H1 (cell line): ENCODE data around the gene CSRP1. TPM values are rescaled to one million over a fixed set of nuclear protein-coding genes. Genes with fewer than 3 reads are reported as not detected.

Experiments used
- CTCF ChIA-PET: fragments of 300-600 bp; sonication (Branson Sonifier 250); formaldehyde crosslinking; loops from one replicate; lab custom pipeline; 2021; ENCODE audit not compliant: partially characterized antibody; lab: Charles Lee
- POLR2A ChIA-PET: fragments of 300-600 bp; sonication (Branson Sonifier 250); formaldehyde crosslinking; loops from one replicate; lab custom pipeline; 2021; ENCODE audit warnings: inconsistent platforms; ENCODE audit not compliant: partially characterized antibody; lab: Charles Lee
- DNase-seq, 2 experiments: peaks; one replicate each; pipeline versions ENCODE4 v3.0.0 to v3.0.0-alpha.2; 2010 to 2022; ENCODE audit warnings: low spot score in 2 of 2, low read depth in 1 of 2, mixed read lengths in 1 of 2
- FAIRE-seq: peaks from 2 replicates; lab custom pipeline; 2011; peaks lifted over from hg19 to GRCh38; lab: Jason Lieb, UNC
- H2AFZ ChIP-seq: 2 replicates; pipeline ENCODE4 v1.8.1; 2012; ENCODE audit warnings: low read length, inconsistent platforms
- H2AK5ac ChIP-seq: 2 replicates; pipeline ENCODE4 v1.6.1; 2013; ENCODE audit warnings: low read depth, low read length
- H2BK120ac ChIP-seq: replicated peaks from 2 replicates; pipeline ENCODE3; 2013; ENCODE audit warnings: low read depth, low read length, inconsistent platforms
- H2BK12ac ChIP-seq: 2 replicates; pipeline ENCODE4 v1.6.1; 2013; ENCODE audit warnings: low read depth, low read length
- H2BK15ac ChIP-seq: 2 replicates; pipeline ENCODE4 v1.6.1; 2013; ENCODE audit warnings: low read length
- H2BK20ac ChIP-seq: 2 replicates; pipeline ENCODE4 v1.6.1; 2013; ENCODE audit warnings: low read length
- H2BK5ac ChIP-seq: 2 replicates; pipeline ENCODE4 v1.6.1; 2013; ENCODE audit warnings: low read depth, low read length
- H3K14ac ChIP-seq: 2 replicates; pipeline ENCODE4 v1.6.1; 2013; ENCODE audit warnings: inconsistent platforms; ENCODE audit not compliant: insufficient read length
- H3K18ac ChIP-seq: 2 replicates; pipeline ENCODE4 v1.6.1; 2013; ENCODE audit warnings: low read length; ENCODE audit errors: extremely low read depth
- H3K23ac ChIP-seq: 2 replicates; pipeline ENCODE4 v1.6.1; 2013; ENCODE audit warnings: inconsistent platforms; ENCODE audit not compliant: insufficient read length
- H3K23me2 ChIP-seq: 2 replicates; pipeline ENCODE4 v1.6.1; 2013; ENCODE audit warnings: low read depth, low read length
- H3K27ac ChIP-seq: 2 replicates; pipeline ENCODE4 v1.6.1; 2011; ENCODE audit warnings: low read depth, low read length, inconsistent platforms
- H3K27me3 ChIP-seq, 4 experiments: replicated peaks in 1 of 4; 1 replicate in 1 of 4; 2 replicates in 3 of 4; pipeline versions ENCODE4 v1.6.1 to v1.8.1; 2011 to 2013; ENCODE audit warnings: low read length in 3 of 4, mild to moderate bottlenecking in 3 of 4, inconsistent platforms in 2 of 4, mixed read lengths in 2 of 4, moderate library complexity in 1 of 4; ENCODE audit not compliant: control insufficient read depth in 3 of 4, insufficient read depth in 3 of 4; ENCODE audit errors: extremely low read depth in 1 of 4
- H3K36me3 ChIP-seq, 4 experiments: 2 replicates each; pipeline versions ENCODE4 v1.6.1 to v1.8.1; 2011 to 2013; ENCODE audit warnings: mild to moderate bottlenecking in 4 of 4, low read length in 3 of 4, moderate library complexity in 2 of 4, control low read depth in 1 of 4, inconsistent platforms in 1 of 4; ENCODE audit not compliant: insufficient read depth in 4 of 4, control insufficient read depth in 2 of 4
- H3K4ac ChIP-seq: replicated peaks from 2 replicates; pipeline ENCODE3; 2013; ENCODE audit warnings: low read length, low read depth, mixed read lengths, inconsistent platforms; ENCODE audit not compliant: insufficient read length
- H3K4me1 ChIP-seq, 4 experiments: replicated peaks in 1 of 4; 1 replicate in 1 of 4; 2 replicates in 3 of 4; pipeline versions ENCODE4 v1.6.1 to v1.8.1; 2011 to 2013; ENCODE audit warnings: low read length in 3 of 4, inconsistent platforms in 2 of 4, mixed read lengths in 1 of 4; ENCODE audit not compliant: insufficient read depth in 4 of 4, control insufficient read depth in 3 of 4
- H3K4me2 ChIP-seq, 2 experiments: 2 replicates each; pipeline versions ENCODE4 v1.6.1 to v1.8.1; 2011 to 2013; ENCODE audit warnings: low read depth in 2 of 2, low read length in 2 of 2, control low read depth in 1 of 2, inconsistent platforms in 1 of 2, mild to moderate bottlenecking in 1 of 2; ENCODE audit not compliant: insufficient read depth in 1 of 2
- H3K4me3 ChIP-seq, 4 experiments: fragments of 200-600, 300-600 bp in 1 of 4; sonication (generic), shearing (Covaris generic), sonication (Bioruptor Twin) in 1 of 4; 2 replicates each; pipeline versions ENCODE4 v1.5.1 to v1.8.1; 2011 to 2016; ENCODE audit warnings: low read length in 4 of 4, low read depth in 3 of 4, control low read depth in 2 of 4, inconsistent platforms in 2 of 4, mild to moderate bottlenecking in 2 of 4, mixed read lengths in 1 of 4, moderate library complexity in 1 of 4; ENCODE audit not compliant: insufficient read depth in 2 of 4; ENCODE audit errors: extremely low read depth in 1 of 4
- H3K56ac ChIP-seq: replicated peaks from 2 replicates; pipeline ENCODE3; 2013; ENCODE audit warnings: low read depth, mild to moderate bottlenecking, mixed read lengths, low read length, inconsistent platforms; ENCODE audit not compliant: insufficient read length
- H3K79me1 ChIP-seq: 2 replicates; pipeline ENCODE4 v1.6.1; 2013; ENCODE audit warnings: low read depth, low read length, control low read depth
- H3K79me2 ChIP-seq, 2 experiments: 2 replicates each; pipeline versions ENCODE4 v1.6.1 to v1.8.1; 2012 to 2013; ENCODE audit warnings: low read length in 2 of 2, mild to moderate bottlenecking in 2 of 2, inconsistent platforms in 1 of 2; ENCODE audit not compliant: insufficient read depth in 2 of 2, control insufficient read depth in 1 of 2
- H3K9ac ChIP-seq, 4 experiments: replicated peaks in 1 of 4; 1 replicate in 1 of 4; 2 replicates in 3 of 4; pipeline versions ENCODE4 v1.6.1 to v1.8.1; 2011 to 2013; ENCODE audit warnings: low read depth in 3 of 4, low read length in 3 of 4, control low read depth in 2 of 4, mild to moderate bottlenecking in 2 of 4, moderate library complexity in 2 of 4, inconsistent platforms in 1 of 4; ENCODE audit errors: extremely low read depth in 1 of 4
- H3K9me3 ChIP-seq, 2 experiments: 2 replicates each; pipeline versions ENCODE4 v1.6.1 to v1.8.1; 2012 to 2013; ENCODE audit warnings: mild to moderate bottlenecking in 2 of 2, moderate library complexity in 2 of 2, control low read depth in 1 of 2, inconsistent platforms in 1 of 2, low read depth in 1 of 2, low read length in 1 of 2, mixed read lengths in 1 of 2; ENCODE audit not compliant: insufficient read depth in 2 of 2
- H4K20me1 ChIP-seq, 2 experiments: replicated peaks in 1 of 2; 2 replicates each; pipeline versions ENCODE3 to v1.8.1; 2011 to 2013; ENCODE audit warnings: inconsistent platforms in 2 of 2, low read length in 2 of 2, mild to moderate bottlenecking in 1 of 2; ENCODE audit not compliant: insufficient read depth in 2 of 2, control insufficient read depth in 1 of 2
- H4K5ac ChIP-seq: 2 replicates; pipeline ENCODE4 v1.6.1; 2013; ENCODE audit warnings: low read length, low read depth, mixed read lengths, inconsistent platforms; ENCODE audit not compliant: insufficient read length
- H4K8ac ChIP-seq: 2 replicates; pipeline ENCODE4 v1.8.0; 2013; ENCODE audit warnings: mild to moderate bottlenecking, moderate library complexity, low read length, inconsistent platforms; ENCODE audit not compliant: insufficient read depth; ENCODE audit errors: extremely low read depth
- H4K91ac ChIP-seq: replicated peaks from 2 replicates; pipeline ENCODE3; 2013; ENCODE audit warnings: low read length, mixed read lengths, inconsistent platforms; ENCODE audit not compliant: insufficient read length
- ASH2L ChIP-seq: fragments of 200-600, 300-600 bp; sonication (generic); IDR thresholded peaks from one replicate; pipeline ENCODE4 v1.7.1; 2017; ENCODE audit warnings: low read length
- E2F6 ChIP-seq: IDR thresholded peaks from 2 replicates; pipeline ENCODE4 v1.6.1; 2012; ENCODE audit warnings: inconsistent platforms
- PHF8 ChIP-seq: fragments of 200-600 bp; sonication (generic); conservative IDR thresholded peaks from 2 replicates; pipeline ENCODE4 v1.7.1; 2012; ENCODE audit warnings: low read depth, mild to moderate bottlenecking, inconsistent platforms, low read length, moderate library complexity
- SIRT6 ChIP-seq: IDR thresholded peaks from one replicate; pipeline ENCODE4 v1.7.1; 2012; ENCODE audit warnings: low read length, inconsistent platforms
- SIX5 ChIP-seq: IDR thresholded peaks from 2 replicates; pipeline ENCODE4 v1.6.1; 2011; ENCODE audit warnings: mild to moderate bottlenecking, low read depth, low read length
- TBP ChIP-seq: IDR thresholded peaks from 2 replicates; pipeline ENCODE4 v1.6.1; 2011; ENCODE audit warnings: low read depth, low read length, improper control_type of control experiment
- TEAD4 ChIP-seq: IDR thresholded peaks from 2 replicates; pipeline ENCODE4 v1.6.1; 2012; ENCODE audit warnings: low read depth, low read length, inconsistent platforms, mixed read lengths
- WGBS, 2 experiments: shearing (Covaris generic) in 1 of 2; methylation state at CpG; one replicate each; pipeline versions ENCODE4 v1.1.6 to v1.1.7; 2013 to 2015; ENCODE audit warnings: low lambda C conversion rate in 2 of 2, mixed read lengths in 2 of 2, inconsistent platforms in 1 of 2, low coverage in 1 of 2, missing lambda C conversion rate in 1 of 2; ENCODE audit not compliant: insufficient replicate concordance in 2 of 2, insufficient coverage in 1 of 2, insufficient read length in 1 of 2; ENCODE audit errors: extremely low coverage in 1 of 2, missing lambda C conversion rate in 1 of 2; 5-methylcytosine and 5-hydroxymethylcytosine counted together
- polyA plus RNA-seq, 7 experiments: library from polyadenylated mRNA; depleted of rRNA in 3 of 7; stranded (reverse) in 5 of 7; unstranded in 2 of 7; fragments of >200 nt in 5 of 7; fragments of 200-250 nt in 2 of 7; gene quantifications; 1 replicate in 5 of 7; 2 replicates in 1 of 7; 4 replicates in 1 of 7; pipeline versions ENCODE4 v1.2.1 to v1.2.3, GENCODE V29; 2011 to 2013; ENCODE audit warnings: missing spikeins in 2 of 7, mixed read lengths in 2 of 7
- total RNA-seq: library from RNA; stranded (reverse); fragmentation: NEBNext Ultra II Directional; extraction: Animal tissue kit (Norgen Biotek cat#: 25700); gene quantifications from 2 replicates; pipeline ENCODE4 v1.2.1, GENCODE V29; 2021

CSRP1 gene
- total and polyA plus RNA-seq, 2 of the 8 experiments (the other 6 are each of a cell fraction or from before 2014, with no cell fraction given) = 14.2 to 22.3 TPM

GRCh38 chr1:201533836-201534235, 26.9 kb upstream of the CSRP1 start:
- Histone ChIP-seq H3K56ac (no peak overlapping the region), H2BK120ac (no peak overlapping the region), H3K23me2 (peaks cover 5% of the 10 kb centered on the region; the same call in 1 of the 2 replicates), H3K27me3 (peaks cover 0 to 7% (median 6%) of the 10 kb centered on the region in 4 experiments; a peak in 5 of 7 replicates), H2BK15ac (no peak overlapping the region), H2AK5ac (no peak overlapping the region), H3K27ac (no peak overlapping the region), H3K9me3 (no peaks in the 10 kb centered on the region), H4K91ac (no peak overlapping the region), H3K36me3 (no peaks in the 10 kb centered on the region), H2AFZ (no peak overlapping the region), H4K8ac (no peak overlapping the region), H3K4me3 (no peak overlapping the region), H3K14ac (no peak overlapping the region), H2BK12ac (no peak overlapping the region), H3K4ac (no peak overlapping the region), H3K9ac (no peak overlapping the region), H3K79me1 (no peaks in the 10 kb centered on the region), H4K20me1 (no peaks in the 10 kb centered on the region), H3K79me2 (no peaks in the 10 kb centered on the region), H3K4me1 (peaks cover 0 to 10% (median 6%) of the 10 kb centered on the region in 4 experiments; a peak in 5 of 7 replicates), H3K23ac (no peak overlapping the region), H3K4me2 (no peak overlapping the region), H4K5ac (no peak overlapping the region), H3K18ac (no peak overlapping the region), H2BK20ac (no peak overlapping the region), H2BK5ac (no peak overlapping the region)
- WGBS, 2 experiments = 85% methylated on average over 4 of the region's 4 CpGs; no CpG with 5 or more reads in 1 of the 2 experiments
- POLR2A ChIA-PET = interaction anchor here (0.6 to 0.9 kb wide), 2 partner anchors 62 to 347 kb away, joined by 3 read pairs; no protein-coding TSS in a partner anchor
- DNase-seq (no peak), FAIRE-seq (no peak)
- TF ChIP-seq ASH2L = no peak
- TF ChIP-seq SIX5 = no peak
- TF ChIP-seq TEAD4 = peak; percentile 45; the same call in 1 of the 2 replicates
- TF ChIP-seq TBP = no peak
- no peak for TF ChIP-seq E2F6
- no peak for TF ChIP-seq SIRT6
- no peak for TF ChIP-seq PHF8
- CTCF ChIA-PET = interaction anchor here (0.6 to 43.8 kb wide), 14 partner anchors 8 to 602 kb away, joined by 3 to 929 read pairs (median 4); partner anchors contain the start of gene CSRP1
